ENCODE data around the gene PHLDA2. TPM values are rescaled to one million over a fixed set of nuclear protein-coding genes. Genes with fewer than 3 reads are reported as not detected.

The PHLDA2 gene
- total RNA-seq, 1 donor from 2014 or later = 96.1 TPM

GRCh38 chr11:2931771-2932738 is 2.8 kb upstream of the PHLDA2 start:
- H3K27me3 Mint-ChIP-seq (ENCODE audit: unreplicated experiment) = no peaks in the 10 kb centered on the region
- no peak overlapping the region for H3K4me3 Mint-ChIP-seq (ENCODE audit: unreplicated experiment)
- H3K27ac Mint-ChIP-seq (ENCODE audit: unreplicated experiment) = peak overlapping the region; percentile 84
- no peaks in the 10 kb centered on the region for H3K36me3 Mint-ChIP-seq (ENCODE audit: unreplicated experiment)
- no peaks in the 10 kb centered on the region for H3K9me3 Mint-ChIP-seq (ENCODE audit: unreplicated experiment)
- TF ChIP-seq CTCF (IDR thresholded peaks at IDR 0.05) = no peak
- no peak for DNase-seq (ENCODE audit: extremely low spot score, unreplicated experiment)
- H3K4me1 Mint-ChIP-seq (ENCODE audit: unreplicated experiment) = peaks cover 47% of the 10 kb centered on the region

DNA sequence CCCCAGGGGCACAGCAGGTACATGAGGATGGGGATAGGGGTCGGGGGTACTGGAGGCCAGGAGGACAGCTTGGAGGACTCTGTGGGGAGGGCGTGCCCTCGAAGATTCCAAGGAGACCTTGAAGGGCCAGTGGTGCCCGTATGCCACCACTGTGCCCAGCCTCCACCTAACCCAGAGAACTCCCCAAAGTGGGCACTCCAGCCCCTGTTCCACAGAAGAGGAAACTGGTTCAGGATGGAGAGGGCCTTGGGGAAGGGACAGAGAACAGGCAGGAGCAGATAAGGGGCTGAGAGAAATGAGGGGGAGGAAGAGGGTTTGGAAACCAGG is 2.2 kb upstream of the PHLDA2 start:
- Mint-ChIP-seq H3K36me3 (ENCODE audit: unreplicated experiment) (no peaks in the 10 kb centered on the region), H3K4me3 (ENCODE audit: unreplicated experiment) (no peak overlapping the region), H3K9me3 (ENCODE audit: unreplicated experiment) (no peaks in the 10 kb centered on the region), H3K27me3 (ENCODE audit: unreplicated experiment) (no peaks in the 10 kb centered on the region), H3K27ac (ENCODE audit: unreplicated experiment) (peak overlapping the region; percentile 65), H3K4me1 (ENCODE audit: unreplicated experiment) (peaks cover 54% of the 10 kb centered on the region)
- no peak for DNase-seq (ENCODE audit: extremely low spot score, unreplicated experiment)
- no peak for TF ChIP-seq CTCF (IDR thresholded peaks at IDR 0.05)

DNA sequence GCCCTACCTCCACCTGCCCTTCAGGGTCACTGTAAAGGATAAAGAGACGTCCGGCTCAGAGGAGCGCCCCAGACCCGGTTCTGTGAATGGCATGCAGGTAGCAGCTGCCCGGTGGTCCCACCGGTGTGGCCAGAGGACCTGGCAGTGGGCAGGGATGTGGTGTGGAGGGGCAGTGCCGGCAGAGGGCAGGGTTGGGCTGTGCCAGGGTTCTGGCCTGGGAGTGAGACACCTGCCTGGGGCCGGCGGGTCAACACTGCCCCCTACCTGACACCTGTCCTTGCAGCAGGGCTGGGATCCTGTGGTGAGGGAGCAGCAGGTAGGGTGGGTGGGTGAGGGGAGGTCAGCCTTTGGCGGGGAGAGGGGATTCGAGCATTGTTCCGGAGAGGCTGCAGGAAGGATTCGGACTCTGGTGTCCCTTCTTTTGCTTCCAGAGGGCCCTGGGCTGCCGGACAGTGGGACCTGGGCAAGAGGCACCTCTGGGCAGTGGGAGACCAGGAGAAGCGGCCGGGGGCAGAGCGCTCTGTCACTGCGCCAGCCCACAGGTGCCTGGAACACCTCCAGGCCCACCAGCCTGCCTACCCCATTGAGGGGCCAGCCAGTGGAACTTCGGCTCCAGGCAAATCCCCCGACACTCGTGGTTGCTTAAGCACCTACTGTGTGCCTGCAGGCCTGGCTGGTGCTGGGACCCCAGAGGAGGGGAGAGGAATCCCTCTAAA is 1.6 kb upstream of the PHLDA2 start:
- Mint-ChIP-seq H3K4me1 (ENCODE audit: unreplicated experiment) (peaks cover 56% of the 10 kb centered on the region), H3K9me3 (ENCODE audit: unreplicated experiment) (no peaks in the 10 kb centered on the region), H3K36me3 (ENCODE audit: unreplicated experiment) (no peaks in the 10 kb centered on the region), H3K27ac (ENCODE audit: unreplicated experiment) (peak overlapping the region; percentile 98), H3K4me3 (ENCODE audit: unreplicated experiment) (peak overlapping the region; percentile 75), H3K27me3 (ENCODE audit: unreplicated experiment) (no peaks in the 10 kb centered on the region)
- TF ChIP-seq CTCF (IDR thresholded peaks at IDR 0.05) = peak; percentile 71
- DNase-seq (ENCODE audit: extremely low spot score, unreplicated experiment) = no peak

DNA sequence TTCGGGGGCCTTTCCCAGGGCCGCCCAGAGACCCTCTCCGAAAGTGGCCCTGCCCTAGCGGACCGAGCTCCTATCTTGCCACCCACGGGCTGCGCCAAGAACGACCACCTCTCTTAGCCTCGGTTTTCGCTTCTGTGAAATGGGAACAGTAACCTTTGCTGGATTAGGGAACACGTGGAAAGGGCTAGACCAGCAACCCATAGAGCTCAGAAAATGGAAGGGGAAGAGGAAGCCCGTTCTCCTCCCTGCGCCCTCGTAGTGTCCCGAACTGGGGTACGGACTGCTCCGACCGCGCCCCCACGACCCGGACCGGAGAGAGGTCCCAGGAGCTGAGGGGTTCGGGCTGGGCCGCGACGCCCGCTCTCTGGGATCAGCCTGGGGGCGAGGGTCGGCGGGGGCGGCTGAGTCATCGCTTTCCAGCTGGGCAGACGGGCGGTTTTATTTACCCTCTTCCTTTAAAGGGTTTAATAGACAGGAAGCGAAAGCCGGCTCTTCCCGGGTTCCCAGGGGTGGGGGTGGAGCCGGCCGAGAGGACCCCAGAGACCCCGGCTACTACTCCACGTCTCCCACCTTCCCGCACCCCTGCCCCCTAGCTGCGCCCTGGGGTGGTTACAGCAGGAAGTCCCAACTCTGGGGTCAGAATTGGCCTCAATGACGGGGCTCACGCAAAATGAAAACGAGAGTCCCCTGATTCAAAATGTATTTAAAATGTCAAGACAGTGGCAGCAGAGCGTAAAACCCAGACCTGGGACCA is 907 bp upstream of the PHLDA2 start:
- Mint-ChIP-seq H3K4me3 (ENCODE audit: unreplicated experiment) (peak overlapping the region; percentile 75), H3K9me3 (ENCODE audit: unreplicated experiment) (no peaks in the 10 kb centered on the region), H3K4me1 (ENCODE audit: unreplicated experiment) (peaks cover 61% of the 10 kb centered on the region), H3K27me3 (ENCODE audit: unreplicated experiment) (no peaks in the 10 kb centered on the region), H3K27ac (ENCODE audit: unreplicated experiment) (peak overlapping the region; percentile 98), H3K36me3 (ENCODE audit: unreplicated experiment) (no peaks in the 10 kb centered on the region)
- DNase-seq (ENCODE audit: extremely low spot score, unreplicated experiment) = no peak
- no peak for TF ChIP-seq CTCF (IDR thresholded peaks at IDR 0.05)

Measured in osteocyte (in vitro differentiated cells).